ENCODE results near the gene ACADVL. TPM values are rescaled to one million over a fixed set of nuclear protein-coding genes. Genes with fewer than 3 reads are reported as not detected.
A peak's percentile ranks its signal among the peaks of the same experiment; 100 is the strongest.

ACADVL gene
- total and polyA plus RNA-seq, 2 donors (not counting 1 experiment from before 2014, with no cell fraction given), result 640 to 696 TPM

GRCh38 chr17:7215136-7215638, 4.6 kb upstream of the ACADVL start:
- H4K20me1 ChIP-seq (ENCODE audit: control insufficient read depth, insufficient read depth, low read length, poor library complexity, severe bottlenecking), result no peaks in the 10 kb centered on the region
- ChIA-PET CTCF (interaction anchor here (1.9 to 2.3 kb wide), 2 partner anchors 81 to 169 kb away, joined by 5 to 7 read pairs; no protein-coding TSS in a partner anchor), POLR2A (interaction anchor here (1.0 to 9.1 kb wide), 2 partner anchors 22 to 114 kb away, joined by 3 to 157 read pairs; partner anchors contain the start of genes DVL2, GABARAP and PHF23)
- peaks cover 0 to 4% (median 0%) of the 10 kb centered on the region in 4 experiments for H3K27me3 ChIP-seq (replicated peaks in 1 of 4; ENCODE audit: control extremely low read depth in 1 of 4, control insufficient read depth in 3 of 4, insufficient read depth in 4 of 4, low read length in 3 of 4)
- H3K9ac ChIP-seq (ENCODE audit: low read length), result peak overlapping the region; percentile 66
- H3K4me3 Mint-ChIP-seq, result peak overlapping the region; percentile 97
- H3K4me2 ChIP-seq (replicated peaks; ENCODE audit: low read depth, low read length, poor library complexity, severe bottlenecking), result peak overlapping the region; percentile 86
- peak overlapping the region in 4 of 5 experiments; percentile 39 to 66 (median 55) for H3K4me3 ChIP-seq (ENCODE audit: control extremely low read depth in 1 of 5, extremely low read depth in 1 of 5, insufficient read depth in 1 of 5, low read depth in 2 of 5, low read length in 4 of 5)
- peaks cover 2% of the 10 kb centered on the region for H3K27me3 Mint-ChIP-seq
- DNase-seq (no peak), ATAC-seq (ENCODE audit: low read depth) (no peak)
- peaks cover 7% of the 10 kb centered on the region for H3K79me2 ChIP-seq (ENCODE audit: control insufficient read depth, insufficient read depth, low read length)
- 37% methylated on average over 3 of the region's 9 CpGs for WGBS (ENCODE audit: insufficient coverage)
- TF ChIP-seq CTCF (IDR thresholded peaks at IDR 0.05) (no peak), EZH2 (IDR thresholded peaks at IDR 0.05; ENCODE audit: borderline replicate concordance, insufficient read depth, low read depth, low read length, poor library complexity, severe bottlenecking) (no peak)
- peak overlapping the region; percentile 53 for H2AFZ ChIP-seq (ENCODE audit: insufficient read depth, low read depth, low read length, poor library complexity, severe bottlenecking)
- no peaks in the 10 kb centered on the region for H3K36me3 ChIP-seq (replicated peaks in 1 of 2; ENCODE audit: control extremely low read depth in 1 of 2, control insufficient read depth in 1 of 2, extremely low read depth in 1 of 2, insufficient read depth in 2 of 2, low read length in 1 of 2)
- H3K4me1 Mint-ChIP-seq, result peaks cover 53% of the 10 kb centered on the region
- H3K27ac Mint-ChIP-seq, result peak overlapping the region; percentile 99
- intact Hi-C loops (cut with micrococcal nuclease), result loop anchor here (2.0 kb wide), 3 partner anchors 92 to 472 kb away; partner anchors contain the start of genes EIF5A, TMEM256 and TP53
- peak overlapping the region; percentile 77 to 90 for H3K27ac ChIP-seq (ENCODE audit: low read length in 2 of 2)
- peaks cover 26 to 53% of the 10 kb centered on the region in 2 donors for H3K4me1 ChIP-seq (ENCODE audit: control insufficient read depth in 2 of 2, insufficient read depth in 2 of 2, low read length in 2 of 2)
- no peaks in the 10 kb centered on the region for H3K9me3 Mint-ChIP-seq (ENCODE audit: insufficient read depth)
- H3K9me3 ChIP-seq (ENCODE audit: control extremely low read depth in 1 of 3, control insufficient read depth in 2 of 3, insufficient read depth in 1 of 3, low read length in 2 of 3), result no peaks in the 10 kb centered on the region

GRCh38 chr17:7215652-7216180, 4.0 kb upstream of the ACADVL start:
- TF ChIP-seq CTCF (IDR thresholded peaks at IDR 0.05) (no peak), EZH2 (IDR thresholded peaks at IDR 0.05; ENCODE audit: borderline replicate concordance, insufficient read depth, low read depth, low read length, poor library complexity, severe bottlenecking) (no peak)
- ChIA-PET POLR2A (interaction anchor here (0.6 to 9.1 kb wide), 2 partner anchors 22 to 193 kb away, joined by 4 to 157 read pairs; partner anchors contain the start of genes DVL2, GABARAP and PHF23), CTCF (no interaction called here)
- H3K9me3 Mint-ChIP-seq (ENCODE audit: insufficient read depth), result no peaks in the 10 kb centered on the region
- no peaks in the 10 kb centered on the region for H3K27me3 Mint-ChIP-seq
- Histone ChIP-seq H3K79me2 (ENCODE audit: control insufficient read depth, insufficient read depth, low read length) (peaks cover 7% of the 10 kb centered on the region), H3K9me3 (ENCODE audit: control extremely low read depth in 1 of 3, control insufficient read depth in 2 of 3, insufficient read depth in 1 of 3, low read length in 2 of 3) (no peaks in the 10 kb centered on the region), H4K20me1 (ENCODE audit: control insufficient read depth, insufficient read depth, low read length, poor library complexity, severe bottlenecking) (no peaks in the 10 kb centered on the region), H3K4me3 (ENCODE audit: control extremely low read depth in 1 of 5, extremely low read depth in 1 of 5, insufficient read depth in 1 of 5, low read depth in 2 of 5, low read length in 4 of 5) (no peak overlapping the region), H3K27ac (ENCODE audit: low read length in 2 of 2) (no peak overlapping the region), H3K4me2 (replicated peaks; ENCODE audit: low read depth, low read length, poor library complexity, severe bottlenecking) (no peak overlapping the region), H2AFZ (ENCODE audit: insufficient read depth, low read depth, low read length, poor library complexity, severe bottlenecking) (no peak overlapping the region), H3K27me3 (replicated peaks in 1 of 4; ENCODE audit: control extremely low read depth in 1 of 4, control insufficient read depth in 3 of 4, insufficient read depth in 4 of 4, low read length in 3 of 4) (no peaks in the 10 kb centered on the region), H3K4me1 (ENCODE audit: control insufficient read depth in 2 of 2, insufficient read depth in 2 of 2, low read length in 2 of 2) (peaks cover 31 to 58% of the 10 kb centered on the region in 2 donors), H3K9ac (ENCODE audit: low read length) (no peak overlapping the region), H3K36me3 (replicated peaks in 1 of 2; ENCODE audit: control extremely low read depth in 1 of 2, control insufficient read depth in 1 of 2, extremely low read depth in 1 of 2, insufficient read depth in 2 of 2, low read length in 1 of 2) (no peaks in the 10 kb centered on the region)
- no peak overlapping the region for H3K4me3 Mint-ChIP-seq
- DNase-seq (no peak), ATAC-seq (ENCODE audit: low read depth) (no peak)
- 29% methylated on average over 4 of the region's 10 CpGs for WGBS (ENCODE audit: insufficient coverage)
- intact Hi-C loops (cut with micrococcal nuclease), result loop anchor here (2.0 kb wide), 3 partner anchors 91 to 471 kb away; partner anchors contain the start of genes EIF5A, TMEM256 and TP53
- no peak overlapping the region for H3K27ac Mint-ChIP-seq
- peaks cover 58% of the 10 kb centered on the region for H3K4me1 Mint-ChIP-seq

All from B cell (primary cell).